ENCODE data around the gene RASL10A. TPM values are rescaled to one million over a fixed set of nuclear protein-coding genes. Genes with fewer than 3 reads are reported as not detected.

The RASL10A gene
- total RNA-seq, 2 experiments from 2014 or later, result 0.35 TPM; not detected in 1

DNA sequence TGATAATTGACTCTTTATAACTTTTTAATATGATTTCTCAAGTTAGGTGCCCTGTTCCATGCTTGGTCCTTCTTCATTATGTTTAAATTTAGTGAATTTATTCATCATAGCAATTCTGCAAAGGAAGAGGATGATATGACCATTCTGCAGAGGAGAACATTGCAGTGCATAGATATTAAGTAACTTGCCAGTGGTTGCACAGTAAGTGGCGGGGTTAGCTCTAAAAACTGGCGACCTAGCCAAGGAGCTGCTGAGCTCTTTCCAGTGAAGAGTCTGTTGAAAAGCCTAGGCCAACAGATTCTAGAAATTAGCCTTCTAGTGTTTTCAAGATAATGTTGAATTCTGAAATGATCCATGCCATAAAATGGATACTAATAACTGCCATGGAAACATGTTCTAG lies 42.9 kb downstream of the RASL10A start:
- Mint-ChIP-seq H3K27ac (no peak overlapping the region), H3K4me1 (peaks cover 70% of the 10 kb centered on the region), H3K9me3 (ENCODE audit: low read depth) (no peaks in the 10 kb centered on the region), H3K27me3 (no peaks in the 10 kb centered on the region), H3K36me3 (ENCODE audit: low read depth) (peaks cover 86% of the 10 kb centered on the region), H3K4me3 (no peak overlapping the region)
- ChIA-PET CTCF (interaction anchor here (1.0 to 1.8 kb wide), 3 partner anchors 17 to 41 kb away, joined by 3 to 4 read pairs (median 3); no protein-coding TSS in a partner anchor), POLR2A (interaction anchor here (1.6 kb wide), 1 partner anchor 14 kb away, joined by 7 read pairs; no protein-coding TSS in a partner anchor)
- DNase-seq, result no peak
- ATAC-seq, result no peak
- intact Hi-C loops (cut with DNase I, micrococcal nuclease), result loop anchor here (2.0 to 5.0 kb wide), 2 partner anchors 16 to 35 kb away; partner anchors contain the start of gene GAS2L1 (in 1 of the 2)

DNA sequence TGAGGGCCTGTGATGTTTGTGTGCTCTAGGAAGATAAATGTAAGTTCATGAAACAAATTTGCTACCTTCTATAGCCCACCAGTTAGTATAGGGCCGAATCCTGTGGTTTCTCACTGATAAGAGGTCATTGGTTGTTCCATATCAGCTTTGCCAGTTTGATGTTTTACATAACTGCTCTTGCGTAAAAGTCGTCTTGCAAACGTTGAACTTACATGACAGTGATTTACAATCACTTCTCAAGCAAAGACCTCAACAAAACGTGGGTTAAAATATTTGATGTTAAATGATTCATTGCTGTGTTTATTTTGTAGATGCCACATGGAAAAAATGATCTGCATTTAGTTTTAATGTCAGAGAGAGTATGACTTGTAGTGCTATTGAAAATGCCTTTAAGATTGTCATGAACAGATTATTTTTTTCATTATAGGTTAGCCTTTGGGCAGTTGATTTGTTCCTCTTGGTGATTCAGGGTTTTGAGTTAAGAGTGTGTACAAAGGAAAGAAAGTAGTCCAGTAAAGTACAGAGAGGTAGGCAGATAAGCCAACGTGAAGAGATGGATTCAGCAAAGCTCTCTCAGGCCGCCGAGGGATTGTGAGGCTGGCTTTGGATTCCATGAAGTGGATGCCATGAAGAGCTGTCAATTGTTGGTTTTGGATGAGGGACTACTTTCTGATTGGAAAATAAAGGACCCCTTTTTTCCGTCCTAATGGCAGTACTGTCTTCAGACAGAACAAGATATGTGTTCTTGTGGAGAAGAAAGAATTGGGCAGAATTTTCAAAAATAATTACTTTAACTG lies 44.8 kb downstream of the RASL10A start:
- ATAC-seq (no peak), DNase-seq (no peak)
- intact Hi-C loops (cut with DNase I, micrococcal nuclease), result loop anchor here in 1 of 2 experiments (5.0 kb wide), 1 partner anchor 37 kb away; the partner anchor contains the start of gene GAS2L1
- Mint-ChIP-seq H3K27me3 (no peaks in the 10 kb centered on the region), H3K36me3 (ENCODE audit: low read depth) (peaks cover 77% of the 10 kb centered on the region), H3K9me3 (ENCODE audit: low read depth) (no peaks in the 10 kb centered on the region), H3K4me1 (peaks cover 62% of the 10 kb centered on the region), H3K4me3 (peak overlapping the region; percentile 91), H3K27ac (peak overlapping the region; percentile 82)
- CTCF ChIA-PET, result interaction anchor here (0.5 to 1.8 kb wide), 4 partner anchors 17 to 302 kb away, joined by 3 to 6 read pairs (median 4); no protein-coding TSS in a partner anchor
- POLR2A ChIA-PET, result interaction anchor here (0.8 to 2.3 kb wide), 6 partner anchors 9 to 88 kb away, joined by 3 to 8 read pairs (median 6); no protein-coding TSS in a partner anchor

DNA sequence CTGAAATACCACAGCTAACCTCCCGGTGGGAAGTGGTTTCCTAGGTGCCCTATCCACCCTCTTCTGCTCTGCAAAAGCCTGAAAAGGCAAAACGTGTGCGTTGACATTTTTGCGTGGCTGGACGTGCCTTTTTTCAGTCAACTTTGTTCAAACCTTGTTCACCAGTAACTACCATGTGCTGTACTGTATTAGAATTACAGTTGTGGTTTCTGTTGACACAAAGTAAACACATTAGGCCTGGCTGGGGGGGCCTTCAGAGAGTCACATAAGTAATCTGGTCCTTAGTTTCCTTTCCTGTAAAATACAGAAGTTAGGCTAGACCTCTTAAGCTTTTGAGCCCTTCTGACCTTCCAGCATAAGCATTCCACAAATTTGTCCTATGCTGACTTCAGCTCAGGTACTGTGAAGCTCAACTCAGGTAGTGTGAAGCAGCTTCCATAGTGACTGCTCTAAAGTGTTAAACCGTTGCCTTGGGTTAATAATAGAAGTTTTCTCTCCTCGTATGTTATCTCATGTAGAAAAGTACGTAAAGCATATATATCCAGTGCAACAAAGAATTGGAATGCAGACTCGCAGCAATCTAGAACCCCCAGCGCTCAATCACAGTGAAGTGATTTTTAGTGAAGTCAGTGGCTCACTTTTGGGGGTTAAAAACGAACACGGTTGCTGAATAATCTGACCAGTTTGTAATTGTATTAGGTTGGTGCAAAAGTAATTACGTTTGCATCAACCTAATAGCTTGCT lies 45.6 kb downstream of the RASL10A start:
- H3K4me3 Mint-ChIP-seq, result peak overlapping the region; percentile 91
- no peaks in the 10 kb centered on the region for H3K9me3 Mint-ChIP-seq (ENCODE audit: low read depth)
- peaks cover 70% of the 10 kb centered on the region for H3K36me3 Mint-ChIP-seq (ENCODE audit: low read depth)
- DNase-seq (peak; percentile 21), ATAC-seq (no peak)
- intact Hi-C loops (cut with DNase I, micrococcal nuclease), result loop anchor here (2.0 to 10.0 kb wide), 4 partner anchors 37 to 1351 kb away; partner anchors contain the start of genes CCDC117 (in 1 of the 2), GAS2L1 (in 1 of the 2), PITPNB (in 1 of the 2) and ZNRF3 (in 1 of the 2)
- CTCF ChIA-PET, result interaction anchor here (1.1 to 1.4 kb wide), 2 partner anchors 18 to 36 kb away, joined by 3 to 6 read pairs; no protein-coding TSS in a partner anchor
- no peaks in the 10 kb centered on the region for H3K27me3 Mint-ChIP-seq
- POLR2A ChIA-PET, result interaction anchor here (1.0 to 2.3 kb wide), 2 partner anchors 12 to 31 kb away, joined by 3 to 8 read pairs; no protein-coding TSS in a partner anchor
- peaks cover 56% of the 10 kb centered on the region for H3K4me1 Mint-ChIP-seq
- H3K27ac Mint-ChIP-seq, result peak overlapping the region; percentile 82

DNA sequence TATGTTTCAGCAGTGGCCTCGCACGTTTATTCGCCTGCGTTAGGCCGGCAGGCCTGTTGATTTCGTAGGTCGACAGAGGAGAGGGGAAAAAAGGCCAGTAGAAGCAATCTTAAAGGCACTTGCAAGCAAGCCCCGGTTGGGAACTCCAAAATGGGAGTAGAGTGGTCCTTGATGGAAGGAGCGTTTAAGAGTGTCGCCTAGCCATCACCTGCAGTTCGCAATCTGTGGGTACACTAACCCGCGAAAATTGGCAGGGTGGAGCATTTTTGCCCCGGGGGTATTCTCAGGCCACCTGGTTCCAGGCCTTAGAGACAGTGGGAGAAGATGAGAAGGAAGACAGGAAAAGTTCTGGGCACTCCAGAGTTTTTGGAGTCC lies 46.3 kb downstream of the RASL10A start:
- CTCF ChIA-PET, result interaction anchor here (1.4 kb wide), 1 partner anchor 18 kb away, joined by 6 read pairs; no protein-coding TSS in a partner anchor
- intact Hi-C loops (cut with DNase I, micrococcal nuclease), result loop anchor here (2.0 to 10.0 kb wide), 3 partner anchors 384 to 1350 kb away; partner anchors contain the start of genes CCDC117 (in 1 of the 2), PITPNB (in 1 of the 2) and ZNRF3 (in 1 of the 2)
- peak; percentile 13 for DNase-seq

DNA sequence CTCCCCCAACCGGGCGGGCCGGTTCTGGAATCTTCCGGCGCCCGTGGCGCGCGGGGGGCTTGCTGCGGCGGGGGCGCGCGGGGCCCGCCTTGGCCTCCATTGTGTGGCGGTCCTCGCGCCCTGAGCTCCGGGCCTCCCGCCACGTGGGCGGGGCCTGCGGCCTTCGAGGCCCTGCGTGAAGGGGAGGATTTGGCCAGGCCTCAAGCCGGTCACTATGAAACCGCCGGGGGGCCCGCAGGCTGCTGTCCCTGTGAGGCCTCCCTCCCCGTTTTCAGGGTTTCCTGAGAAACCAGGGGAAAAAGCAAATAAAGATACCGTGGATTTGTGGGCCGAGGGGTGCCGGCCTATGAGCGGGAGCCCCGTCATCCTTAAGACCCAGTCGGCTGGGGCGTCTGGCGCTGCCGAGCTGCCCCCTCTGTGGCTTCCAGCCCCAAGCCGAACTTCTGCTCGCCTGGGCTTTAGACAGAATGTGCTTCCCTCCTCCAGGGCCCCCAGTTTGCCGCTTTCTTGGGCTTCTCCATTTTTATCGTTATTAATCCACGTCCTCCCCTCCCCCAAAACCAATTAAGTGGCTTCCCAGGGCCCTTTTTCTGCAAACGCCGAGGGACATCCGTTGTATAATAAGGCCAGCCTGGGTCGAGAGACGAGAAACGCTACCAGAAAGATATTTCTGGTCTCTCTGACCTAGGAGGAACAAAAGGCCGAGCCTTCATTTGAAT lies 46.8 kb downstream of the RASL10A start:
- H3K27ac Mint-ChIP-seq, result peak overlapping the region; percentile 97
- ChIA-PET POLR2A (no interaction called here), CTCF (interaction anchor here (1.0 to 1.4 kb wide), 2 partner anchors 8 to 23 kb away, joined by 4 to 5 read pairs; no protein-coding TSS in a partner anchor)
- H3K27me3 Mint-ChIP-seq, result no peaks in the 10 kb centered on the region
- peaks cover 45% of the 10 kb centered on the region for H3K4me1 Mint-ChIP-seq
- peak; percentile 62 for DNase-seq
- peaks cover 63% of the 10 kb centered on the region for H3K36me3 Mint-ChIP-seq (ENCODE audit: low read depth)
- H3K9me3 Mint-ChIP-seq (ENCODE audit: low read depth), result no peaks in the 10 kb centered on the region
- peak overlapping the region; percentile 91 for H3K4me3 Mint-ChIP-seq
- peak; percentile 14 for ATAC-seq
- intact Hi-C loops (cut with DNase I, micrococcal nuclease), result loop anchor here (1.0 to 10.0 kb wide), 8 partner anchors 120 to 1350 kb away; partner anchors contain the start of genes AP1B1 (in 1 of the 2), CCDC117 (in 1 of the 2), CHEK2 (in 1 of the 2) and PITPNB (in 1 of the 2)

More for the DNA sequence above, 46.3 kb downstream of the RASL10A start:
- no peaks in the 10 kb centered on the region for H3K9me3 Mint-ChIP-seq (ENCODE audit: low read depth)
- H3K36me3 Mint-ChIP-seq (ENCODE audit: low read depth), result peaks cover 68% of the 10 kb centered on the region
- H3K27ac Mint-ChIP-seq, result peak overlapping the region; percentile 82
- H3K4me3 Mint-ChIP-seq, result peak overlapping the region; percentile 91
- no peaks in the 10 kb centered on the region for H3K27me3 Mint-ChIP-seq
- POLR2A ChIA-PET, result interaction anchor here (2.3 kb wide), 1 partner anchor 13 kb away, joined by 8 read pairs; no protein-coding TSS in a partner anchor
- no peak for ATAC-seq
- H3K4me1 Mint-ChIP-seq, result peaks cover 50% of the 10 kb centered on the region

DNA sequence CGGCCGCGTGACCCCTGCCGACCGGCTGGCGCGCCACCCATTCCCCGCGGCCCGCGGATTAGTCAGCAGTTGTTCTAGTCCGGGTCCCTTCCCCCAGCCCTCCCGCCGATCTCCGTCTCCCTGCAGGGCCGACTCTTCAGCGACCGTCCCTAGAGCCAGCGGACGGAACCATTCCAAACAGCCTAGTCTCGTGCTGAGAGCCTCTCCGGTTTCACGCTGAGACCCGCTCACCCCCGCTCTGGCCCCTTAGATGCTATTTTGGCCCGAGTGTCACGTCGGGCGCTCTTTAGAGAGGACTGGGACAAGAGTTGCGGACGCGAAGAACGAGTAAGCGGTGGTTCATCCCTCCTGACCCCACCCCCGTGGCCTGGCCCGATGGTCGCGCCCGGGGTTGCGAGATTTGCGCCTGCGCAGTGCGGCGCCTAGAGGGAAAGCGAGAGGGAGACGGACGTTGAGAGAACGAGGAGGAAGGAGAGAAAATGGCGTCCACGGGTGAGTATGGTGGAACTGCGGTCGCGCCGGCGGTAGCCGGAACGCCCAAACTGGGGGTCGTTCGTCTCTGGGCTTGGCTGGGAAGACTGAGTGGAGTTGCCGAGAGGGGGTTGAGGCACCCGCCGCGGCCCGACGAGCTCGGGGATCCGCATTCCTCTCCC lies 47.5 kb downstream of the RASL10A start, which contains the start of the genes EWSR1 and RHBDD3:
Gene EWSR1 (plus strand): TSS at position 411 of the 653 bp plus-strand sequence. CDS start 69 bp downstream, at position 480.
Gene RHBDD3 (minus strand): TSS at position 124 of the 653 bp plus-strand sequence. CDS start 2,355 bp downstream, outside the sequence.
- H3K4me3 Mint-ChIP-seq, result peak within 1 kb of the TSS; percentile 91
- peak within 1 kb of the TSS; percentile 97 for H3K27ac Mint-ChIP-seq
- peaks cover 38% of the 10 kb centered on the region for H3K4me1 Mint-ChIP-seq
- H3K36me3 Mint-ChIP-seq (ENCODE audit: low read depth), result peaks cover 57% of the 10 kb centered on the region
- ChIA-PET POLR2A (no interaction called here), CTCF (interaction anchor here (1.0 to 1.4 kb wide), 3 partner anchors 9 to 22 kb away, joined by 3 to 5 read pairs (median 4); no protein-coding TSS in a partner anchor)
- ATAC-seq (peak; percentile 85), DNase-seq (peak; percentile 96)
- intact Hi-C loops (cut with DNase I, micrococcal nuclease), result loop anchor here (1.0 to 10.0 kb wide), 10 partner anchors 120 to 1349 kb away; partner anchors contain the start of genes ZNRF3 (in 2 of the 2), AP1B1 (in 1 of the 2), CCDC117 (in 1 of the 2) and CHEK2 (in 1 of the 2)
- no peaks in the 10 kb centered on the region for H3K27me3 Mint-ChIP-seq
- H3K9me3 Mint-ChIP-seq (ENCODE audit: low read depth), result no peaks in the 10 kb centered on the region

DNA sequence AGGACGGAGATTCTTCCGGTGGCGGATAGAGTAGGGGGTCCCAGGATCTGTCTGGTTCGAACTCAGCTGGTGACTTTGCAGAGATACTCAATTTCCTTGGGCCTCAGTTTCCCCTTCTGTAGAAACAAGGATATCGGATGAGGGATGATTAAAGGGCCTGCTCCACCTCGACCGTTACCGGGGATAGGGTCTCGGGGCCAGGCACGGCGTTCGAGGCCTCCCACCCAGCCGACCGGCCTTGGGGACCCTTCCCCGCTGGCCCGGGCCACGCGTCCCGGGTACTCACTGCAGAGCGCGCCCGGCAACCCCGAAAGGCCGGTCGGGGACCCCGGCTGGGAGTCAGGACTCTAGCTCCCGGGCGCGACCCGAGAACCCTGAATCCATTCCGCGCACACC lies 48.0 kb downstream of the RASL10A start:
- Mint-ChIP-seq H3K27me3 (no peaks in the 10 kb centered on the region), H3K4me3 (peak overlapping the region; percentile 91), H3K4me1 (peaks cover 33% of the 10 kb centered on the region), H3K27ac (peak overlapping the region; percentile 97), H3K9me3 (ENCODE audit: low read depth) (no peaks in the 10 kb centered on the region), H3K36me3 (ENCODE audit: low read depth) (peaks cover 52% of the 10 kb centered on the region)
- intact Hi-C loops (cut with DNase I, micrococcal nuclease), result loop anchor here (1.0 to 10.0 kb wide), 3 partner anchors 195 to 384 kb away; partner anchors contain the start of genes ZNRF3 (in 2 of the 2) and KREMEN1 (in 1 of the 2)
- ChIA-PET CTCF (interaction anchor here (1.0 to 1.4 kb wide), 3 partner anchors 9 to 46 kb away, joined by 3 to 7 read pairs (median 5); no protein-coding TSS in a partner anchor), POLR2A (no interaction called here)
- ATAC-seq, result no peak
- no peak for DNase-seq

DNA sequence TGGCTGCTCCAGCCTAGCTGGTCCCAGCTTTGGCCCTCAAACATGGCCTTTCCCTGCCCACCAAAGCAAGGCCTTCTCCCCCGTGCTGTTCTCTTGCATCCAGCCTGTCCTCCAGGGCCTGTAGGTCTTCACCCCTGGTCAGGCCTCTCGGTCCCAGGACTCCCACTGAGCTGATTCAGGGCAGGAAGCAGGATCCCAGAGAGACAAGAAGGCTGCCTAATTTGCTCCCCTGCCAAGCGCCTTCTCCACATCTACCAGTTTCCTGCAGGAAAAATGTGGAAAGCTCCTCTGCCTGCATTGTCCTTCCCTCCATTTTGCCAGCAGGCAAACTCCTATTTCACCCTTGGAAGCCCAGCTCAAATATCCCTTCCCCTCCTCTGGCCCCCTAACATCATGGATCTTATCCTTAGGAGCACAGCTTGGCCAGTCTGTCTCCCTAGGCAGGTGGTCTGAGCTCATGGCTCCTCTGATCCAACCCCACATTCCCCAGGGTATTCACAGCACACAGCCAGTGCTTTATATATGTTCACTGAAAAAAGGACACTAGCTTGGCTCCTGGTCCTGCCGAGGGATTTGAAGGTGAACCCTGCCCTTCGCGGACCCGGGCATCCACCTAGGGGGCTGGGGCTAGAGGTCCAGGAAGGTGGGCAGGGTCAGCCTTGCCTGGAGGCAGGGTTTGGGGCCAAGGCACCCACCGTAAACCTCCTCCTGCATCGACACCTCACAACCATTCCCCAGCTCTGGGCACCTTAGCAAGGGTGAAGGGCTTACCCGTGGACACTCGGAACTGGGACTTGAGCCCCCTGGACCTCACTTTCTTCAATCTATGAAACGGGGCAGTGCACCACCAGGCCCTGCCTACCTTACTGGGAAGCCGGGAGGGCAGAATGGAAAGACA lies 48.7 kb downstream of the RASL10A start:
- ChIA-PET POLR2A (interaction anchor here (0.6 to 0.8 kb wide), 2 partner anchors 12 to 46 kb away, joined by 3 to 4 read pairs; no protein-coding TSS in a partner anchor), CTCF (interaction anchor here (1.0 to 1.4 kb wide), 3 partner anchors 10 to 46 kb away, joined by 3 to 7 read pairs (median 5); no protein-coding TSS in a partner anchor)
- ATAC-seq, result no peak
- peak overlapping the region; percentile 88 for H3K27ac Mint-ChIP-seq
- intact Hi-C loops (cut with DNase I, micrococcal nuclease), result loop anchor here (1.0 to 10.0 kb wide), 3 partner anchors 194 to 384 kb away; partner anchors contain the start of genes ZNRF3 (in 2 of the 2) and KREMEN1 (in 1 of the 2)
- peak overlapping the region; percentile 91 for H3K4me3 Mint-ChIP-seq
- no peaks in the 10 kb centered on the region for H3K9me3 Mint-ChIP-seq (ENCODE audit: low read depth)
- H3K27me3 Mint-ChIP-seq, result no peaks in the 10 kb centered on the region
- peaks cover 46% of the 10 kb centered on the region for H3K36me3 Mint-ChIP-seq (ENCODE audit: low read depth)
- H3K4me1 Mint-ChIP-seq, result peaks cover 26% of the 10 kb centered on the region
- no peak for DNase-seq

All from activated CD4-positive, alpha-beta T cell treated with anti-CD3 and anti-CD28 coated beads for 36 hours (primary cell).